ENCODE results near the gene KCNC3.

The KCNC3 gene

DNA sequence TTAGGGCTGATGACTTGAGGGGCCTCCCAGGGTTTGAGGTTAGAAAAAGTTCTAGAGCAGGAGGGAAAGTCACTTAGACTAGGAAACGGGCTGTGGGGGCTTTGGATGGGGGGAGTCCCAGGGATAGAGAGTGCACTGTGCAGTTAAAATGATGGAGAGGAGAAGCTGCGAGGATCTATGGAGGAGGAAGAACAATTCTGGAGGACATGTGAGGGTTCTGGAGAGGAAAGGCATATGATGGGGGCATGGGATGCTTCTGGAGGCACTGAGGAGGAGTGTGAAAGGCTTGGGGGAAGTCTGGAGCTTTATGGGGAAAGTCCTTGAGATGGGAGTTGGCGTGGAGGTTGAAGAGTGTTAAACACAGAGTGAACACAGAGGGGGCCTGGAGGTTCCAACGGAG, 2.2 kb downstream of the KCNC3 start:
- no peak for DNase-seq

DNA sequence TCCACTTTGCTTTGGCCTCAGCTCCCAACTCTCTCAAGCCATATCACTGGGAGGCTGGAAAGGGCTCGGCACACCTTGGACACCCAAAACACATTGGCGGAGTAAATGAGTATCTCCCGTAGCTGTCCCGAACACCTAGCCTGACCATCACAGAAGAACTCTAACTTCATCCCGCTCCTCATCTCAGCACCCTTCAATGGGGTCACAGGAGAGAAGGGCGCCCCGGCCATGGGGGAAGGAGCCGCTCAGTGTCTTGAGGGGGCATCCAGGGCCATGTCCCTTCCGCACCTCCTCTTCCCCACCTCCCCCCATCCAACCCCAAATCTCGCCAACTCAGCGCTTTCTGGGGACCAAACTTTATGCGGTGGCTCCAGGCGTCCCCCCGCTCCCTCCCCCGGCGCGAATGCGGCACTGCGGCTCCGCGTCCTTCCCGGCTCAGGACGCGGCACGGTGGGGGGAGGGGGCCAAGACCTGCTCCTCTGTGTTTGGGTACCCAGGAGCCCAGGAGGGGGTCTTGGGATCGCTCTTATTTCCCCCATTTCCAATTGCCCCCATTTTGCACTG, 3.0 kb downstream of the KCNC3 start:
- DNase-seq, result no peak

DNA sequence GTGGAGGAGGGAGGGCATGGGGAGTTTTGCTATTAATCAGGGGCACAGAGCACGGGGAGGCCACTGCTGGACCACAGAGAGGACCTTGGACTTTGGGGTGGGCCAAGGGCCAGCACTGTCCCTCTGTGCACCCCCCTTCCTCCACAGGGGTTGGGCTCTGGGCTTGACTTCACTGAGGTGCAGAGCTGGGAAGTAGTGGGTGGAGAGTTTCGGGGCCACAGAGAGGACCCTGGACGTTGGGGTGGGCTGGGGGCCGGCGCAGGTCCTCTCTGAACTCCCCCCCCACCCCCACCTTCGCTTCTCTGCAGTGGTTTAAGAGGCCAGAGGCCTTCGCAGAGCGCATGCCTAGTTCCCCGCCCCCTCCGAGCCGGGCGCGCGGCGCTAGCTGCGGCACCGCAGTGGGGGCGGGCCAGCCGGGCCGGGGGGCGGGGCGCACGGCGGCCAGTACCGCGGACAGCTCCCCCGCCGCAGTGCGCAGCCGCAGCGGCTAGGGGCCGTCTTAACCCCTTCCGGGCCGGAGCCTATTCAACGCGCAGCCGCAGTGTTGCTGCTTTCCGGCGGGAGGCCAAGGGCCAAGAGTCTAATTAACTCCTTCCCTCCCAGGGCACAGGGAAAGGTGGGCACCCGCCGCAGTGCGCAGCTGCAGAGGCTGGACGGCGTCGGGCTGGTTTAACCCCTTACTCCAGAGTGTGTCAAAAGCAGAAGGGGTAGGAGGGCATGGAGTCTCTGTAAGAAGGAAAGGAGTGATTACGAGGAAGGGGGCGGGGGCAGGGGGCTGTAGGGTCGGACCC, 3.7 kb downstream of the KCNC3 start:
- DNase-seq, result peak; percentile 73

DNA sequence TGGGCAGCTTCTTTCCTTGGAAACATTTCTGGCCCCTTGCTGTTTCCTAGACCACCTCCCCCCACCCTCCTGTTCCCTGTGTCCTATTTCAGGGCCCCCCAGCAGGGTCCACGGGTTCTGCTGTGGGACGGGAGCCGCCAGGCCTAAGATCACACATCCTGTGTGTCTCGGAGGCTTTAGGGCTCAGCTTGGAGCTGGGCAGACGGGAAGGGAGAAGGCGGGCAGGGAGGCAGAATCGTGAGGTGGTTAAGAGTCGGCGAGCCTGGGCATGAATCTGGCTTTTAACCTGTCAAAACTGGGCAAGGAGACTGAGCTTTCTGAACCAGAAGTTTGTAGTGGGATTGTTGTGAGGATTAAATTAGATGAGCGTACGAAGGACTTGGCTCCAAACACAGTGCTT, 4.8 kb downstream of the KCNC3 start:
- DNase-seq, result no peak

DNA sequence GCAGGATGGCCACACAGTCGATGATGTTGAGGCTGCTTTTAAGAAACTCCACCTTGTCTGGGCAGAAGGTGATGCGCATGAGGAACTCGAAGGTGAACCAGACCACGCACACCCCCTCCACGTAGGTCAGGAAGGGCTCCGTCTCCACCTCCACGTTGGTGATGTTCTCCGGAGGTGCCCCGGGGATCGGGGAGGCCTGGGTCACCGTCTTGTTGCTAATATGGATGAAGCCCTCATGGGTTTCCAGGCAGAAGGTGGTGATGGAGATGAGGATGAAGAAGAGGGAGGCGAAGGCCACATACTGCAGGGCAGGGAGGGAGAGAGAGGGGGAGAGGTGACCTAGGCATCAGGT, 5.4 kb downstream of the KCNC3 start:
- DNase-seq, result no peak

DNA sequence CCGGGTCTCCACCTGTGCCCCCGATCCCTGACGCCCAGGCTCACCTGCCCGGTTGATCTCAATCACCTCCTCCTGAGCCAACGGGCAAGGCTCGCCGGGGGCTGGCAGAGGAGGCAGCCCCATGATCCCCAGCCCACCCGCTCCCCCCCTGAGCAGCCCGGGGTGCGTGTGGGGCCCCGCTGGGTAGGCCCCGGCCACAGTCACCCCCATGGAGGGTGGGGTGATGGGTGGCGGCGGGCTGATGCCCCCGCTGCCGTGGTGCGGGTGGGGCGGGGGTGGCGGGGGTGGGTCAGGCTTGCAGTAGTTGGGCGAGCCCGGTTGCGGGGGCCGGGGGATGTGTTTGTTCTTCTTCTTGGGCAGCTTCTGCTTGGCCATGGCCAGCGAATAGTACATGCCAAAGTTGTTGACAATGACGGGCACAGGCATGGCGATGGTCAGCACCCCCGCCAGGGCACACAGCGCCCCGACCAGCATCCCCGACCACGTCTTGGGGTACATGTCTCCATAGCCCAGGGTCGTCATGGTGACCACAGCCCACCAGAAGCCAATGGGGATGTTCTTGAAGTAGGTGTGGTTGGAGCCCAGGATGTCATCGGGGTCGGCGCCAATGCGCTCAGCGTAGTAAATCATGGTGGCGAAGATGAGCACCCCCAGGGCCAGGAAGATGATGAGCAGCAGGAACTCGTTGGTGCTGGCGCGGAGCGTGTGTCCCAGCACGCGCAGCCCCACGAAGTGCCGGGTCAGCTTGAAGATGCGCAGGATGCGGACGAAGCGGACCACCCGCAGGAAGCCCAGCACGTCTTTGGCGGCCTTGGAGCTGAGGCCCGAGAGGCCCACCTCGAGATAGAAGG, 6.0 kb downstream of the KCNC3 start:
- DNase-seq, result no peak

DNA sequence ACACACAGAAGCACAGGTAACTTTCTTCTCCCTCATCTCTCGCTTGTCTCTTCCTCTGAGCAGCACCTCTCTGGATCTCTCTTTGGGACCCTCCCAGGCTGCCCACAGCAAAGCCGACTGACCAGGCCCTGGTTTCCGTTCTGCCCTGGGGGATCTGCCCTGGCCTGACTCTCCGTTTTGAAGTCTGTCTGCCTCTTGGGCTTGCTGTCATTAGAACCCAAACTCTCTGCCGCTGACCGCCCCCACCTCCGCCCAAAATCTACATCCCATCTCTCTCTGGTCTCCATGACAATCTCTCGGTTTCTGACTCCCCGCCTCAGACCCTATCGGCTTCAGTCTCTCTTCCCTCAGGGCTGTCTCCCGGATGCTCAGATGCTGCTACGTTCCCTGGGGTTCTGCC, 6.9 kb downstream of the KCNC3 start:
- DNase-seq, result no peak

DNA sequence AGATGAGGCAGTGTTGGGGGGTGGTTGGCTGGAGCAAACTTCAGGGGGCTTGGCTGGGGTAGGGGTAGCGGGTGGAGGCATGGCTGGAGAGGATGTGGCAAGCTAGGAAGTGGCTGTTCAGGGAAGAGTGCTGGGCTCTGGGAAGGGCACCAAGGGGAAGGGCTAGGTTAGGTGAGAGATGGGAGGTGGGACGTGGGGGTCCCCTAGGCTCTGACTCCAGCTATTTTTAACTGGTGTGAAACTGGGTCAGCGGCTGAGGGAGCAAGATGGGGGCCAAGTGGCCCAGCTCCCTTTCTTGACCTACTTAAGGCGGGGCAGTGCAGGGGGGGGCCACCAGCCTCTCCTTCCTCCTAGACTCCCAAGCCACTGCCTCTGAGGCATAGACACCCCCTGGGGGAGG, 7.3 kb downstream of the KCNC3 start:
- no peak for DNase-seq

DNA sequence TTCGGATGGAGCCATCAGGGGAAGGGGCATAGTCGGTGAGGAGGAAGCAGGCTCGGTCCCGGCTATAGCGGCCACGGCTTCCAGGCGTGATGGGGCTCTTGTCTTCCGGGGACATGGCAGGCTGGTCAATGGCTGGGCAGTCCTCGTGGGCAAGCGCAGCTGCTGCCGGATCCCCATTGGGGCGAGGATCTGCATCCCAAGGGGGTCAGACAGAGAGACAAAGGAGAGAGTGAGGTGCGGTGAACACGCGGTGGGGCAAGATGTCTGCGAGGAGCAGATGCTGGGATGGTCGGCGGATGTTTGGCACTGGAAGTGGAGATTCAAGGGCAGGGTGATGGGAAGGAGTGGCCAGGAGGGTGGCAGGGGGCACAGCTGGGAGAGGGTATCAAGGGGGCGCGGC, 8.6 kb downstream of the KCNC3 start:
- DNase-seq, result no peak

DNA sequence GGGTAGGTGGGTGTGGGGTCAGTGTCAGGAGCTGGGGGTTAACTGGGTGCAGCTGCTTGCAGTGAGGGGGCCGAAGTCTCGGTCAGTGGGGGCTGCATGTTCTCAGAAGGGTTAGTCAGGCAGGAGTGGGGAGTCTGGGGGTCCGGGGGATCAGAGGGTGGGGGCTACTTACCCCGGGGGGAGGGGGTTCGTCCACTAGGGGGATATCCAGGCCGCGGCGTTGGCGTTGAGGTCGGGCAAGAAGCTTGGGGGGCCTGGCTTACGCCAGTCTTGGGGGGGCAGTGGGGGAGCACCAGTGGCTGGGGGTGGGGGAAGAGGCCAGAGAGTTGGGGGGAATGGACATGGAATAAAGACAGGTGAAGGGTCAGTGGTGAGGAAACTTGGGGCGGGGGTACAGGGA, 9.1 kb downstream of the KCNC3 start:
- no peak for DNase-seq

DNA sequence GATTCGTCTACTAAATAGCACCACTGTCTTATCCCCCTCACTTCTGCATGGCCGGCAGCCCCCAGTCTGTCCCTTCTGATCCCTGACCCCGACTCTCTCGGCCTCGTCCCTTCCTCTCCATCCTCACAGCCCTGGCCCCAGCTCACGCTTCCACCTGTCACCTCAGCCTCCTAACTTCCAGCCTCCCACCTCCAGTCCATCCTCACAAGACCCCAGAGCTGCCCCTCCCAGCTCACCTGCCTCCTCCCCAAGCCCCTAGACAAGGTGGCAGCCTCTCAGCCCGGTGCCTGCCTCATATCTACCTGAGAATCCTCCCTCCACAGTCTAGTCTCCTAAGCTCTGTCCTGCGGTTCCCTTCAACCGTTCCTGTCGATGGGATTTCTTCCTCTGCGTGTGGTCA, 10.0 kb downstream of the KCNC3 start:
- DNase-seq, result no peak

DNA sequence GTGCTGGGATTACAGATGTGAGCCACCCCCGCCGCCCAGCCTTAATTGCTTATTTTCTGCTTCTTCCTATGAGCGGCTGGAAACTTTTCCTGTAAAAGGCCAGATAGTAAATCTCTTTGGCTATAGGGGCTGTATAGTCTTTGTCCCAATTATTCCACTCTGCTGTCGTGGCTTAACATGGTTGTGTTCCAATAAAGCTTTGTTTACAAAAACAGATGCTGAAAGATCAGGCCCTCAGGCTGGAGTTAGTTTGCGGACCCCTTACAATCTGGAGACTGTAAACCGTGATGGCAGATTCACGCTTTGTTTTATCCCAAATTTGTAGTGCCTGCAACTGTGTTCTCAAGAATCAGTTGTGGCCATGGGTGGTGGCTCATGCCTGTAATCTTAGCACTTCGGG, 10.7 kb downstream of the KCNC3 start:
- DNase-seq, result no peak

DNA sequence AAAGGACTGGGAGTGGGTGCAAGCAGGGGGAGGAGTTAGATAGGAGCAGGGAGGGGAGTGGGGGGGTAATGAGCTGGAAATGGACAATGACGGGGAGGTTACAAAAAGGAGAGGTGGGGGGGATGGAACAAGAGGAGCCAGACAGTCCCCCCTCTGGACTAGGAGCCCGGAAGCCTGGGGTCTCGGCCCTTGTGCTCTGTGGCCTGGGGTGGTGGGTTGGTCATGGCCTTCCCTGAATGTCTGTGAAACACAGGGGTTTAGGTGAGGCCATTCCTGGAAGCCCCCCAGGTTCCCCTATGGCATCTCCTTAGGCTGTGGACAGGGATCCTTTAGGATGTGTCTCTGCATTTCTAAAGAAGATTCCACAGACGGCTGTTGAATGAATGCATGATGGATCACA, 12.1 kb downstream of the KCNC3 start:
- DNase-seq, result no peak

DNA sequence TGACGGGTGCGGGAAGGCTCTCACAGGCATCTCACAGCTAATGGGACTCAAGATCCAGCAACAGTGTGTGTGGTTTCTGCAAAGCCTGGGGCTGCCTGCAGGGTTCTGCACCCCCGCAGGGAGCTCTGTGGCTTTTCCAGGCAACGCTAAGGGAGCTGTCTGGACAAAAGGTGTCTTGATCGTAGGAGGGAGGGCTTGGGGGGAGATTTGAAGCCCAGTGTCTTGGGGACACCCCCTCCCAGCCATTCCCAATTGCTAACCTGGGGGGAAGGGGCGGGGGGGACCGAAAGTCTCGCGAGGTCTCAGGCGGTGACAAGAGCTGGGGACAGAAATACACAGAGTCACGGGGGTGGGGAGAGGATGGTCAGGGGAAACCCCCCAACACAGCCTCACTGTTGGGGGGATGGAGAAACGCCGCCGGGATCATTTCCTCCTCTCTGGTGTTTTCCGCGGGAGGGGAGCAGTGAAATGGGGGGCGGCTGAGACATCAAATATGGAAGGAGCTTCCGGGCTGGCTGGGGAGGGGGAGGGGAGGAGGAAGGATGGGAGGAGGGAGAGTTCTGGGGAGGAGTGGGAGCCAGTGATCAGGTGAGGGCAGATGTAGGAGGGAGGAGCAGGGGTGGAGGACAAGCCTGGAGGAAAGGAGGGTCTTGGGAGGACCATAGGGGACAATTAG, 13.3 kb downstream of the KCNC3 start:
- DNase-seq, result peak; percentile 37

DNA sequence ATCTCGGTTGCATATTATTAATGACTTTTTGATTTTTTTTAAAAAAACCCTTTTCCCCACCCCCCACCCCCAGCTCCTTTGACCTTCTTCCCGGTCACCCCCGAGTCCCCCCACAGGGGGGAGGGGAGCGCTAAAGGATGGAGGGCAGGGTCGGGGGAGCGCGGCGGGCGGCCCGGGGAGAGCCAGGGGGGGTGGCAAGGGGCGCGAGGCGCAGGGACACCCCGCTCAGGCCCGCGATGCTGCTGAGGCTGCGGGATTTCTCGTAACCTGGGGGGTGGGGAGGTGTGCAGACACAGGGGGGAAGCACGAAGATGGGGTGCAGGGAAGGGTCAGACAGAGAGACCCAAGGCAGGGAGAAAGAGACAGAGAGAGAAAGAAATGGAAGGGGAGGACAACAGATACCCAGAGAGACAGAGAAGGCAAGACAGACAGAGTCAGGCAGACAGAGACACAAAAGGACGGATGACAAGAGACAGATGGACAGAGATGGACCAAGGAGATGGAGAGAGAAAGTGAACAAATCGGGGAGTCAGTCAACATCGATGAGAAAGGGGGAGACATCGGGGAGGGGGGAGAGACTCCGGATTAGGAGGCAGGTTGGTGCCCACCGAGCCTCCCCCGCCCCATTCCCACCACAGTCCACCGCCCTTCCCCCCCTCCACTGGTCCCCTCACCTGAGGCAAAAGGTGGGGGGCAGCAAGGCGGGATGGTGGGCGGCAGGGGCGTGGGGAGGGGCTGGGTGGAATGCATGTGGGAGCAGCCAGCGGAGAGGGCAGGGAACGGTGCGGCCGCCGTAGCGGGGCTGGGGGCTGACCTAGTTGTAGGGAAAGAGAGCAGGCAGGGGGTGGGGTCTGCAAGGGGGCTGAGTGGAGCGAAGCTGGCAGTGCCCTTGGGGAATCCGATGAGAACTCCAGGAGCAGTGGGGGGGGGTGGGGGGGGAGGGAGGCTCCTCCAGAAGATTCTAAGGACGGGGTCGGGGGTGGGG, 14.2 kb downstream of the KCNC3 start:
- DNase-seq, result no peak

DNA sequence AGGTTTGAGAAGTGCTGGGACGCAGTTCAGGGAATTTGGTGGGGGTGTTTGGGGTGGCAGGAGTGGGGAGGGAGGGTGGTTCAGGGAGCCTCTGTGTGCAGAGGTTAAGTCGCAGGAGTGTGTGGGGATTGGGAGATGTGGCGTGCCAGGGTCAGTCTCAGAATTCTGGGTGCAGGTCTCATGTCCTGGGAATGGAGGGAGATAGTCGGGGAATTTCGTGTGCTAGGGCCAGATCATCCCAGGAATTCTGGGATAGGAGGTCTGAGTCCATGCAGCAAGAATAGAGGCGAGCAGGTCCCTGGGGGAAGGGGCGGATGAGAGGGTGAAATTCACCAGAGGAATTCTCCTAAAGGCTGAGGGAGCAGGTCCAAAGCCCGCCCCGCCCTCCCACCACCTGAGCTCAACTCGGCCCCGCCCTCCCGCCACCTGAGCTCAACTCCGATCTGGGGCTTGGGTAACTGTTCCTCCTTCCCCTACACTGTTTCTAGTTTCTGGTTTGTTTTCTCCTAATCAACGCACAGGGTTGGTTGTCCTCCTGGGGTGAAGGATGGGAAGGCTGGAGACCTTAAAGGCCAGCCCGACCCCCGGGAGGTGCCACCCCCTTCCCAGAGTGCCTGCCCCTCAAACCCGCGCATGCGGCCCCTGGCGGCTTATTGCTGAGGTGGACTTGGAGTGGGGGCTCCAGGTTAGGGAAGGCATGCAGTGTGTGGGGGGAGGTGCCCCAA, 15.2 kb downstream of the KCNC3 start:
- no peak for DNase-seq

DNA sequence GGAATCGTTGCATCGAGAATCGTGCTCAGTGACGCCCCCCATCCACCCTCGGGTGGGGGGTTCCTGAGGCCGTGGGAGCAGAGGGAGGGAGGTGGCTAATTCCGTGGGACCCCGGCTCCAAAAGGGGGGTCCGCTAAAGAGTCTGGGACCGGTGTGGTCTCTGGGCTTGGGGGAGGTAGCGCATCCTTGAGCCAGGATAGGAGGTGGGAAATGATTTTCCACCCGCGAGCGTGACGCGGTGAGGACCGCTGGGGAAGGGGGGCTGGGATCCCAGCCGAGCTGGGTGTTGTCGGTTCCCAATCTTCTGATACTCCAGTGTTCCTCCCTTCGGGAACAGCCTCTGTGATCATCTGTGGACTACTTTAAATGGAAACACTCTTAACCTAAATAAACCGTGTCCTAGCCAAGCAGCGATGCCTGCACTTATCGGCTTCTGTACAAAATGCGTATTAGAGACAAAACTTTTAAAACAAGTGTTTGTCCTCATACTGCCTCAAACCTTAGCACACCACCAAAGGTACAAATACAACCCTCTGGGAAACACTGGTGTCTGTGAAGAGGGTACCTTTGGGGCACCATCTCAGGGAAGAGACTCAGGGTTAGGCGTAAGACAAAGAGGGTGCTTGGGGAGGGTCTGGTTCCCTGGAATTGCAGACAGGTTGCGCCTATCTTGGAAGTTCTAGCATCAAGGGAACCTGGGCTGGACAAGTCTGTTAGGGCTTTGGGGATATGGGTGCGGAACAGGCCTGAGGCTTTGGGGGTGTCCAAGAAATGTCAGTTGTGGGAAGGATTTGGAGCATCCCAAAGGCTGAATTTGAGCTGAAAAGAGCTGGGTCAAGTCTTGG, 16.0 kb downstream of the KCNC3 start:
- DNase-seq, result no peak

DNA sequence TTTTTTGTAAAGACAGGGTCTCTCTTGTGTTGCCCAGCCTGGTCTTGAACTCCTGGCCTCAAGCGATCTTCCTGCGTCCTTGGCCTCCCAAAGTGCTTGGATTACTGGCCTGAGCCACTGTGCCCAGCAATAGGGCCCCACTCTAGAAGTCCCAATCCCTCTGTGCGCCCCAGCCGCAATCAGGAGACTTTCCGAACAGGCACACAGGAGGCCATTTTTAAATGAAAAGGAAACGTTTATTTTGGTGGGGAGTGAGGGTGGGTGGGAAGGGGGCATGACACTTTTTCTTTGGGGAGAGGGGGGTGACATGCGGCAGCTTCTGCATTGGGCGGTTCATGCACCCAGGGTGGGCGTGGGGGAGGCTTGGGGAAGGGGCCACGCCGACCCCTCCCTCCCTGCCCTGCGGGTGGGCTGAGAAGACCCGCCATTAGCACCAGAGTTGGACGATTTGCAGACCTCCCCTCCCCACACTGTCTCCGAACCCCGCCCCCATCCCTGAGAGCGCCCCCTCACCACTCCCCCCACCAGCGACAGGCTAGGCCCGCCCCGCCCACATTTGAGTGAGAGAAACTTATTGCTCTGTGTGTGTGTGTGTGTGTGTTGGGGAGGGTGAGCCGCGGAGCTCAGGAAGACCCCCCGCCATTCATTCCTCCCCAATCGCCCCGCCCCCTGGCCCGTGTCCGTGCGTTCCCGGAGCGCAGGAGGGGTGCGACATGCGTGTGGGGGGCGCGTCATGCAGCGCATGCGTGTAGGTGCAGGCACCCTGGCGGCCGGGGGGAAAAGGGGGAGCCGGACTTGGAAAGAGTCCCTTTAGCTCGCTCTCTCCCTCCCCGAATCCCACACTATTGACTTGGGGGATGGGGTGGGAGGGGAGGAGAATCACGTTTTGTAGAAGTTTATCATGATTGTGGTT, 17.2 kb downstream of the KCNC3 start:
- no peak for DNase-seq

DNA sequence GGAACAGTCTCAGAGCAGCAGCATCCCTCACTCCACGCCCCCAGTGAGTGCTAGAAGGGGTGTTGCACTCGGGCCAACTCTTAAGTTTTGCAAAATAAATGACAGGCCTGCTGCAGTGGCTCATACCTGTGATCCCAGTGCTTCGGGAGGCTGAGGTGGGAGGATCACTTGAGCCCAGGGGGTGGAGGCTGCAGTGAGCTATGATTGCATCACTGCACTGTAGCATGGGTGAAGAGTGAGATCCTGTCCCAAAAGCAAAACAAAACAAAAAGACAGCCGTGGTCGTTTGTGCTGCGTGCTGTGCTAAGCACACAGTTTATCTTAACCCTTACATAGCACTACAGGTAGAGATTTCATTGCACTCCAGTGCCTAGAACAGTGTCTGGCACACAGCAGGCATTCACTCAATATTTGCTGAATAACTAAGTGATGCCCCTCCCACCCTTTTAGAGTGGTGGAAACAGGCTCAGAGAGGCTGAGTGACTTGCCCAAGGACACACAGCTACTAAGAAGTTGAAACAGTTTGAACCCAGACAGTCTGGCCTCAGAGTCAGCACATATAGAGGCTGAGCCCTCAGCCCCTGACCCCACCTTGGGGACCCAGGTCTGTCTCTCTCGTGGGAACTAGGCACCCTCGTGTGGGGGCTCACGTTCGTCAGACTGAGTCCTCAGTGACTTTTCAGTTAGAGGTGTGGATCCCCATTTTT, 18.3 kb downstream of the KCNC3 start:
- no peak for DNase-seq
